LNCaP clone FGC (cell line): ENCODE results near the gene UGCG.
"Not testable (repeated sequence)": the region's sequence is repeated elsewhere in the genome, so short reads cannot be mapped to it uniquely, and the experiment has no call there.

Experiments
- DNase-seq: peaks from one replicate; pipeline ENCODE4 v3.0.0-alpha.2; 2011; ENCODE audit warnings: low read depth
- H3K4me3 ChIP-seq: 2 replicates; pipeline ENCODE4 v1.5.1; 2011; ENCODE audit warnings: mild to moderate bottlenecking, low read depth, low read length, control low read depth
- CTCF ChIP-seq: IDR thresholded peaks from 2 replicates; pipeline ENCODE4 v1.5.1; 2012; ENCODE audit warnings: mild to moderate bottlenecking; ENCODE audit not compliant: control insufficient read depth, insufficient read depth; ENCODE audit errors: extremely low read depth

Gene UGCG

GRCh38 chr9:111943200-111943599 lies 46.6 kb downstream of the UGCG start:
- H3K4me3 ChIP-seq = no peak overlapping the region
- no peak for DNase-seq
- no peak for TF ChIP-seq CTCF

- no peak for TF ChIP-seq CTCF
- no peak for DNase-seq
Measured at GRCh38 chr9:111943746-111944145, 47.1 kb downstream of the UGCG start.

GRCh38 chr9:111944241-111944866 lies 47.7 kb downstream of the UGCG start:
- no peak for DNase-seq
- no peak for TF ChIP-seq CTCF
- H3K4me3 ChIP-seq = no peak overlapping the region

More at GRCh38 chr9:111943746-111944145, 47.1 kb downstream of the UGCG start:
- no peak overlapping the region for H3K4me3 ChIP-seq

GRCh38 chr9:111945216-111945615 lies 48.6 kb downstream of the UGCG start:
- no peak for DNase-seq
- no peak overlapping the region for H3K4me3 ChIP-seq
- TF ChIP-seq CTCF = no peak

GRCh38 chr9:111948109-111948508 lies 51.5 kb downstream of the UGCG start:
- H3K4me3 ChIP-seq, DNase-seq: not testable (repeated sequence)

GRCh38 chr9:111948951-111949350 lies 52.3 kb downstream of the UGCG start:
- no peak for TF ChIP-seq CTCF
- no peak overlapping the region for H3K4me3 ChIP-seq
- DNase-seq = no peak

- no peak for DNase-seq
- TF ChIP-seq CTCF = no peak
- no peak overlapping the region for H3K4me3 ChIP-seq
Measured at GRCh38 chr9:111949919-111950318, 53.3 kb downstream of the UGCG start.

GRCh38 chr9:111952559-111952958 lies 55.9 kb downstream of the UGCG start:
- DNase-seq = no peak
- H3K4me3 ChIP-seq = no peak overlapping the region
- TF ChIP-seq CTCF = no peak
